NCI-H1105 (cell line): ENCODE data around the gene SHOC2.
"Not testable (repeated sequence)": the region's sequence is repeated elsewhere in the genome, so short reads cannot be mapped to it uniquely, and the experiment has no call there.

ENCODE experiments used
- DNase-seq: peaks from one replicate; lab custom pipeline; 2025; lab: John Stamatoyannopoulos, UW

The SHOC2 gene

GRCh38 chr10:110901954-110902819, 17.2 kb upstream of the SHOC2 start:
- no peak for DNase-seq

GRCh38 chr10:110903280-110904278, 15.8 kb upstream of the SHOC2 start:
- DNase-seq = no peak

GRCh38 chr10:110910138-110910537, 9.3 kb upstream of the SHOC2 start:
- DNase-seq = no peak

GRCh38 chr10:110912374-110912773, 7.0 kb upstream of the SHOC2 start:
- DNase-seq = no peak

- no peak for DNase-seq
Observed at GRCh38 chr10:110914431-110914830, 5.0 kb upstream of the SHOC2 start.

- DNase-seq = no peak
Observed at GRCh38 chr10:110915035-110915434, 4.4 kb upstream of the SHOC2 start.

GRCh38 chr10:110915600-110915999, 3.8 kb upstream of the SHOC2 start:
- not testable (repeated sequence) for DNase-seq

- no peak for DNase-seq
Observed at GRCh38 chr10:110916554-110917346, 2.7 kb upstream of the SHOC2 start.

- DNase-seq = peak; percentile 76
Observed at GRCh38 chr10:110918269-110918642, 1.1 kb upstream of the SHOC2 start.

- DNase-seq = no peak
Observed at GRCh38 chr10:110918643-110919348, 608 bp upstream of the SHOC2 start, which contains the start of gene BBIP1. Gene BBIP1, minus strand, starts transcription at chr10:110919180. Its CDS starts 1,023 bp downstream, at chr10:110918157.

GRCh38 chr10:110919971-110920881, 822 bp downstream of the SHOC2 start:
- peak; percentile 3 for DNase-seq

- DNase-seq = no peak
Observed at GRCh38 chr10:110923856-110924493, 4.6 kb downstream of the SHOC2 start.

GRCh38 chr10:110927461-110927860, 8.1 kb downstream of the SHOC2 start:
- no peak for DNase-seq

GRCh38 chr10:110931769-110932381, 12.5 kb downstream of the SHOC2 start:
- no peak for DNase-seq

GRCh38 chr10:110932505-110933180, 13.2 kb downstream of the SHOC2 start:
- no peak for DNase-seq

- no peak for DNase-seq
Observed at GRCh38 chr10:110936757-110937156, 17.4 kb downstream of the SHOC2 start.

GRCh38 chr10:110939419-110939818, 20.0 kb downstream of the SHOC2 start:
- no peak for DNase-seq

- no peak for DNase-seq
Observed at GRCh38 chr10:110944792-110945396, 25.5 kb downstream of the SHOC2 start.
